Stimulated activated CD8-positive, alpha-beta memory T cell treated with anti-CD3 and anti-CD28 coated beads, Interleukin-12 subunit alpha, Interleukin-12 subunit beta, amount 100 ng/mL, for 24 hours (primary cell): Measurements from ENCODE around the gene LUC7L.
"Not testable (repeated sequence)": the region's sequence is repeated elsewhere in the genome, so short reads cannot be mapped to it uniquely, and the experiment has no call there.

Experiments
- DNase-seq: peaks from one replicate; pipeline ENCODE4 v3.0.0-alpha.2; 2020; ENCODE audit errors: extremely low read depth

Gene LUC7L

GRCh38 chr16:165539-166374, 63.5 kb downstream of the LUC7L start, which contains the start of gene HBM:
HBM (plus strand) TSS chr16:165978; CDS start chr16:165998, 20 bp downstream.
- no peak for DNase-seq

- no peak for DNase-seq
Measured at GRCh38 chr16:164827-165538, 64.3 kb downstream of the LUC7L start.

GRCh38 chr16:164134-164823, 65.0 kb downstream of the LUC7L start:
- DNase-seq = not testable (repeated sequence)

- DNase-seq = not testable (repeated sequence)
Measured at GRCh38 chr16:163696-164095, 65.6 kb downstream of the LUC7L start.

- not testable (repeated sequence) for DNase-seq
Measured at GRCh38 chr16:163139-163538, 66.1 kb downstream of the LUC7L start.

- no peak for DNase-seq
Measured at GRCh38 chr16:162271-162991, 66.8 kb downstream of the LUC7L start.

- no peak for DNase-seq
Measured at GRCh38 chr16:160691-161190, 68.5 kb downstream of the LUC7L start.

- not testable (repeated sequence) for DNase-seq
Measured at GRCh38 chr16:160242-160641, 69.0 kb downstream of the LUC7L start.

GRCh38 chr16:159136-159849, 70.0 kb downstream of the LUC7L start:
- no peak for DNase-seq

GRCh38 chr16:155031-155398, 74.2 kb downstream of the LUC7L start:
- DNase-seq = no peak

GRCh38 chr16:154217-155030, 74.8 kb downstream of the LUC7L start:
- no peak for DNase-seq

- DNase-seq = not testable (repeated sequence)
Measured at GRCh38 chr16:153550-154216, 75.6 kb downstream of the LUC7L start.

- not testable (repeated sequence) for DNase-seq
Measured at GRCh38 chr16:153129-153521, 76.1 kb downstream of the LUC7L start.

GRCh38 chr16:152141-153128, 76.8 kb downstream of the LUC7L start, which contains the start of gene HBZ:
HBZ (plus strand) TSS chr16:152644; CDS start chr16:152910, 266 bp downstream.
- no peak for DNase-seq

- no peak for DNase-seq
Measured at GRCh38 chr16:149024-149660, 80.1 kb downstream of the LUC7L start.

- no peak for DNase-seq
Measured at GRCh38 chr16:146646-147045, 82.6 kb downstream of the LUC7L start.

GRCh38 chr16:144797-145252, 84.4 kb downstream of the LUC7L start:
- DNase-seq = no peak
